Measurements from ENCODE around the gene FRY. TPM values are rescaled to one million over a fixed set of nuclear protein-coding genes. Genes with fewer than 3 reads are reported as not detected.

The FRY gene
- total RNA-seq, 1 donor: 12.3 TPM

- Histone ChIP-seq H3K4me3 (ENCODE audit: insufficient read depth, low read length) (no peak overlapping the region), H3K79me2 (ENCODE audit: insufficient read depth, low read length) (no peaks in the 10 kb centered on the region), H2AFZ (ENCODE audit: low read length) (no peak overlapping the region), H3K4me1 (ENCODE audit: insufficient read depth, low read length) (no peaks in the 10 kb centered on the region), H3K36me3 (ENCODE audit: insufficient read depth, low read length) (no peaks in the 10 kb centered on the region), H3K4me2 (ENCODE audit: insufficient read depth, low read length) (no peak overlapping the region), H3K9me3 (ENCODE audit: low read depth, low read length) (no peaks in the 10 kb centered on the region), H3K27me3 (ENCODE audit: insufficient read depth, low read length) (no peaks in the 10 kb centered on the region), H3K27ac (ENCODE audit: low read depth, low read length) (no peak overlapping the region), H4K20me1 (ENCODE audit: insufficient read depth, low read length) (no peaks in the 10 kb centered on the region)
- no peak for DNase-seq (ENCODE audit: insufficient read length, low spot score, missing footprints)
- no peak for TF ChIP-seq CTCF (IDR thresholded peaks at IDR 0.05; ENCODE audit: extremely low read depth, low read depth, low read length)
Measured at GRCh38 chr13:32179708-32180107, 148.1 kb downstream of the FRY start.

GRCh38 chr13:32187651-32188050, 156.1 kb downstream of the FRY start:
- no peak overlapping the region for H2AFZ ChIP-seq (ENCODE audit: low read length)
- H3K4me2 ChIP-seq (ENCODE audit: insufficient read depth, low read length): no peak overlapping the region
- no peak overlapping the region for H3K4me3 ChIP-seq (ENCODE audit: insufficient read depth, low read length)
- H3K27me3 ChIP-seq (ENCODE audit: insufficient read depth, low read length): no peaks in the 10 kb centered on the region
- TF ChIP-seq CTCF (IDR thresholded peaks at IDR 0.05; ENCODE audit: extremely low read depth, low read depth, low read length): no peak
- H3K79me2 ChIP-seq (ENCODE audit: insufficient read depth, low read length): no peaks in the 10 kb centered on the region
- H3K4me1 ChIP-seq (ENCODE audit: insufficient read depth, low read length): no peaks in the 10 kb centered on the region
- no peak overlapping the region for H3K27ac ChIP-seq (ENCODE audit: low read depth, low read length)
- no peaks in the 10 kb centered on the region for H4K20me1 ChIP-seq (ENCODE audit: insufficient read depth, low read length)
- H3K9me3 ChIP-seq (ENCODE audit: low read depth, low read length): no peaks in the 10 kb centered on the region
- DNase-seq (ENCODE audit: insufficient read length, low spot score, missing footprints): no peak
- H3K36me3 ChIP-seq (ENCODE audit: insufficient read depth, low read length): no peaks in the 10 kb centered on the region

- Histone ChIP-seq H3K4me1 (ENCODE audit: insufficient read depth, low read length) (no peaks in the 10 kb centered on the region), H3K4me3 (ENCODE audit: insufficient read depth, low read length) (no peak overlapping the region), H3K27ac (ENCODE audit: low read depth, low read length) (no peak overlapping the region), H3K27me3 (ENCODE audit: insufficient read depth, low read length) (no peaks in the 10 kb centered on the region), H3K36me3 (ENCODE audit: insufficient read depth, low read length) (no peaks in the 10 kb centered on the region), H4K20me1 (ENCODE audit: insufficient read depth, low read length) (no peaks in the 10 kb centered on the region), H2AFZ (ENCODE audit: low read length) (no peak overlapping the region), H3K79me2 (ENCODE audit: insufficient read depth, low read length) (no peaks in the 10 kb centered on the region), H3K9me3 (ENCODE audit: low read depth, low read length) (no peaks in the 10 kb centered on the region), H3K4me2 (ENCODE audit: insufficient read depth, low read length) (no peak overlapping the region)
- no peak for TF ChIP-seq CTCF (IDR thresholded peaks at IDR 0.05; ENCODE audit: extremely low read depth, low read depth, low read length)
- DNase-seq (ENCODE audit: insufficient read length, low spot score, missing footprints): no peak
Measured at GRCh38 chr13:32191452-32191998, 160.0 kb downstream of the FRY start.

GRCh38 chr13:32195713-32196112, 164.1 kb downstream of the FRY start:
- Histone ChIP-seq H3K9me3 (ENCODE audit: low read depth, low read length) (no peaks in the 10 kb centered on the region), H3K4me3 (ENCODE audit: insufficient read depth, low read length) (no peak overlapping the region), H3K27ac (ENCODE audit: low read depth, low read length) (no peak overlapping the region), H3K36me3 (ENCODE audit: insufficient read depth, low read length) (no peaks in the 10 kb centered on the region), H3K79me2 (ENCODE audit: insufficient read depth, low read length) (no peaks in the 10 kb centered on the region), H3K4me2 (ENCODE audit: insufficient read depth, low read length) (no peak overlapping the region), H3K4me1 (ENCODE audit: insufficient read depth, low read length) (no peaks in the 10 kb centered on the region), H3K27me3 (ENCODE audit: insufficient read depth, low read length) (no peaks in the 10 kb centered on the region), H4K20me1 (ENCODE audit: insufficient read depth, low read length) (no peaks in the 10 kb centered on the region), H2AFZ (ENCODE audit: low read length) (no peak overlapping the region)
- DNase-seq (ENCODE audit: insufficient read length, low spot score, missing footprints): no peak
- TF ChIP-seq CTCF (IDR thresholded peaks at IDR 0.05; ENCODE audit: extremely low read depth, low read depth, low read length): no peak
